Suppressor macrophage treated with lipopolysaccharide for 4 hours (primary cell): ENCODE data around the gene DHX9.

Source experiments
- DNase-seq: peaks from one replicate; pipeline ENCODE4 v3.0.0-alpha.2; 2020

The DHX9 gene

GRCh38 chr1:182842265-182842664 lies 3.1 kb downstream of the DHX9 start:
- no peak for DNase-seq

- DNase-seq: no peak
Measured at GRCh38 chr1:182845379-182845778, 6.2 kb downstream of the DHX9 start.

- DNase-seq: no peak
Measured at GRCh38 chr1:182845894-182846293, 6.7 kb downstream of the DHX9 start.

- no peak for DNase-seq
Measured at GRCh38 chr1:182847105-182847504, 8.0 kb downstream of the DHX9 start.

GRCh38 chr1:182848736-182849135 lies 9.6 kb downstream of the DHX9 start:
- no peak for DNase-seq

GRCh38 chr1:182850319-182850718 lies 11.2 kb downstream of the DHX9 start:
- DNase-seq: no peak

GRCh38 chr1:182851825-182852224 lies 12.7 kb downstream of the DHX9 start:
- no peak for DNase-seq

- no peak for DNase-seq
Measured at GRCh38 chr1:182855911-182856310, 16.8 kb downstream of the DHX9 start.

- DNase-seq: no peak
Measured at GRCh38 chr1:182857212-182857611, 18.1 kb downstream of the DHX9 start.

- no peak for DNase-seq
Measured at GRCh38 chr1:182860658-182861057, 21.5 kb downstream of the DHX9 start.

GRCh38 chr1:182861994-182862393 lies 22.8 kb downstream of the DHX9 start:
- no peak for DNase-seq

GRCh38 chr1:182862827-182863226 lies 23.7 kb downstream of the DHX9 start:
- no peak for DNase-seq

- no peak for DNase-seq
Measured at GRCh38 chr1:182863940-182864339, 24.8 kb downstream of the DHX9 start.

- DNase-seq: no peak
Measured at GRCh38 chr1:182867861-182868260, 28.7 kb downstream of the DHX9 start.

GRCh38 chr1:182869241-182869666 lies 30.1 kb downstream of the DHX9 start:
- DNase-seq: no peak

- no peak for DNase-seq
Measured at GRCh38 chr1:182872881-182873280, 33.7 kb downstream of the DHX9 start.

- no peak for DNase-seq
Measured at GRCh38 chr1:182875889-182876288, 36.7 kb downstream of the DHX9 start.

- no peak for DNase-seq
Measured at GRCh38 chr1:182877331-182877730, 38.2 kb downstream of the DHX9 start.

GRCh38 chr1:182877842-182878241 lies 38.7 kb downstream of the DHX9 start:
- no peak for DNase-seq

- DNase-seq: no peak
Measured at GRCh38 chr1:182884872-182885271, 45.7 kb downstream of the DHX9 start.

- no peak for DNase-seq
Measured at GRCh38 chr1:182885591-182885990, 46.4 kb downstream of the DHX9 start.

GRCh38 chr1:182886985-182887384 lies 47.8 kb downstream of the DHX9 start:
- no peak for DNase-seq

- DNase-seq: no peak
Measured at GRCh38 chr1:182888736-182889531, 49.8 kb downstream of the DHX9 start.

GRCh38 chr1:182889997-182890396 lies 50.9 kb downstream of the DHX9 start:
- DNase-seq: no peak
